GM18502 (cell line): ENCODE data around the gene ZNF729.
"Not testable (repeated sequence)": the region's sequence is repeated elsewhere in the genome, so short reads cannot be mapped to it uniquely, and the experiment has no call there.

Experiments used
- ATAC-seq: cut with Tn5 transposase; IDR thresholded peaks from one replicate; pipeline ENCODE4 v1.9.1; 2021; ENCODE audit warnings: mild to moderate bottlenecking; ENCODE audit not compliant: unreplicated experiment, poor library complexity

ZNF729 gene

GRCh38 chr19:22286151-22286810, at the start of gene ZNF729:
ZNF729 (plus strand) TSS chr19:22286441; CDS start chr19:22286526, 85 bp downstream.
- ATAC-seq: no peak

- no peak for ATAC-seq
Measured at GRCh38 chr19:22256856-22257255, 29.4 kb upstream of the ZNF729 start.

DNA sequence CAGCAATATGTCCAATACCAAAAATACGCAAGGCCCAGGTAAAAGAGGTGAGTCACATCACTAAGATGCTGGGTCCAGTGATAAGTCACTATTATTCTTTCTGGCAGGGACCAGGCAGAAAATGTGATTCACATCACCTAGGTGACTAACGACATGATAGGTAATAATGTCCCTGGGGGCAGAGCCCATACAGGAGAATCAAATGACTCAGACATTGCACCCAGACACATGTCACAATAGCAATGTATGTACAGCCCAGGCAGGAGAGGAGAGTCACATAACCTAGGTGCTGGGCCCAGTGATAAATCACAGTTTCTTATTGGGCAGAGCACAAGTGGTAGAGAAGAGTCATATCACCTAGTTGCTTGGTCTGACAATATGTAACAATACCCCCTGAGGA, 28.9 kb upstream of the ZNF729 start:
- ATAC-seq: no peak

DNA sequence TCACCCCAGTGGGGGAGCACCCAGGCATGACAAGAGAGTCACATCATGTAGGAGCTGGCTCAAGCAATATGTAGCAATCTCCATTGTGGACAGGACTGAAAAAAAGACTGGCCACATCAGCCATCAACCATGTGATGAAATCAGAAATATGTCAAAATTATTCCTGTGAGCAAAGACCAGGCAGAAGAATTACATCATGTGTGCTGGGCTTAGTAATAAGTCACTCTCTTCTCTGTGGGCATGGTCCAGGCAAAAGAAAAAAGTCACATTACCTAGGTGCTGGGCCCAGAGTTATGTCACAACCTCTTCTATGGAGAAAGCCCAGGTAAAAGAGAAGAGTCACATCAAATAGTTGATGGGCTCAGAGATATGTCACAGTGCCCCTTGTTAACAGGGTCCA, 28.3 kb upstream of the ZNF729 start:
- ATAC-seq: no peak

GRCh38 chr19:22260499-22260898, 25.7 kb upstream of the ZNF729 start:
- no peak for ATAC-seq

DNA sequence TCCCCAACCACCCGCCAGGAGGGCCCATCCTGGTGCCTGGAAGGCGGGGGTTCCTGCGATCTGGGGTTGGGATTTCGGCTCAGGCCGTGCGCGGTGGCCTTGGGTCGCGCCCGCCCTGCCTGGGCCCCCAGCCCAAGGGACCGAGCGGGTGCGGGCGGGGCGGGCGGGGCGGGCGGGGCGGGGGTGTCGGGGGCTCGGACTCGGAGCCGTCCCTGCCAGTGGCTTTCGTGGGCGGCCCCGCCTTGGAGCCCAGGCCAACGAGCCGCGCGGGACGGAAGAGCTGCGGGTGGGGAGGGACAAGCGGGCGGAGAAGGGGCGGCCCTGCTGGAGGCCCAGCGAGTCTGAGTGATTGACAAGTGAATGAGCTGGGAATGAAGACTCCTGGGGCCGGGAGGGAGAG, 24.6 kb upstream of the ZNF729 start:
- no peak for ATAC-seq

DNA sequence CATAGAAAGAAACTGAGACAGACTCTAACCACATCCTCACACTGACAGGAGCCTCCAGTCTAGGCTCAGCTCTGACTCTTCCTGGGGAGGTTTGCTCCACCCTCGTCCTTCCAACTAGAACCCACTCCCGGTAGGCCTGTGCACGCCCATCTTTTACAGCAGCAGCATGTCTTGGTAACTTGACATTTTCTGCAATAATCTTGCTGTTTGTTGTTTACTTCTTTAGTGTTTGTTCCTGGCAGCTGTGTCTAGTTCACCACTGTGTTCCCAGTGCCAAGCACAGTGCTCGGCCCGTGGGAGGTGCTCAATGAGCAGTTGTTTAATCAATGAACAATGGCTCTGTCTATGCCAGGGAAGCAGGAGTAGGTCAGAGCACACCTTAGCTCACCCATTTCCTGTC, 23.1 kb upstream of the ZNF729 start:
- ATAC-seq: no peak

DNA sequence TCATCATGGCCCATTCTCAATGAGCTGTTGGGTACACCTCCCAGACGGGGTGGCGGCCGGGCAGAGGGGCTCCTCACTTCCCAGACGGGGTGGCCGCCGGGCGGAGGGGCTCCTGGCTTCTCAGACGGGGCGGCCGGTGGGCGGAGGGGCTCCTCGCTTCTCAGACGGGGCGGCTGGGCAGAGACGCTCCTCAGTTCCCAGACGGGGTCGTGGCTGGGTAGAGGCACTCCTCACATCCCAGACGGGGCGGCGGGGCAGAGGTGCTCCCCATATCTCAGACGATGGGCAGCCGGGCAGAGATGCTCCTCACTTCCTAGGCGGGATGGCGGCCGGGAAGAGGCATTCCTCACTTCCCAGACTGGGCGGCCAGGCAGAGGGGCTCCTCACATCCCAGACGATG, 35.3 kb downstream of the ZNF729 start:
- not testable (repeated sequence) for ATAC-seq

DNA sequence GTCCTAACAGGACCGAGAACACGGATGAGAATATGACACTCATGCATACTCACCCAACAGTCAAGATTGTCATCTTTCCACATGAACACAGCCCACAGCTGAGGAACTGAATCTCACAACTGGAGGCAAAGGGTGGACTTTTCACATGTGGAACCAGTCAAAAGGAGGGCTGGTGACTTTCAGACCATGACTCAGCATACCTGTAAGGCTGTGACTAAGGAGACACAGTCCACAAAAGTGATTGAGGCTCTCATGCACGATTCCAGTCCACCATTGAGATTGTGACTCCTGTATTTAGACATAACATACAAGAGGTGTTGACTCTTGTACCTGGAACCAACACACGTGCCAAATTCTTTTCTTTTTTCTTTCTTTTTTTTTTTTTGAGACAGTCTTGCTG, 40.0 kb downstream of the ZNF729 start:
- no peak for ATAC-seq

GRCh38 chr19:22327321-22327720, 41.1 kb downstream of the ZNF729 start:
- ATAC-seq: no peak

GRCh38 chr19:22331521-22331920, 45.3 kb downstream of the ZNF729 start:
- no peak for ATAC-seq

DNA sequence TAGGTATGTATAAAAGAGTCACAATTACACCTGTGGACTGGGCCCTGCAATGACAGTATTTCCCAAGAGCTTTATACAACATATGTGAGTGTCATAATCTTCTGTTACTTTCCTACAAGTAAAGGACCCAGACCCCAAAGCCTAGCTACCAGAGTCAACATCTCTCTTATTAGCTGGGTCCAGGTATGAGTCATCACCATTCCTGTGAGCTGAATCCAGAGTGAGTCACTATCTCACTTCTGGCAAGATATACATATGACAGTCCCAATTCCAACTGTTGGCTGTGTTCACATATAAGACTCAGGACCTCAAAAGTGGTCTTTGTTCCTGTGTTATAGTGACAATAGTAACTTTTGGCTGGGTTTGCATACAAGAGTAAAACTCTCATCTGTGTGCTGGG, 46.7 kb downstream of the ZNF729 start:
- no peak for ATAC-seq

DNA sequence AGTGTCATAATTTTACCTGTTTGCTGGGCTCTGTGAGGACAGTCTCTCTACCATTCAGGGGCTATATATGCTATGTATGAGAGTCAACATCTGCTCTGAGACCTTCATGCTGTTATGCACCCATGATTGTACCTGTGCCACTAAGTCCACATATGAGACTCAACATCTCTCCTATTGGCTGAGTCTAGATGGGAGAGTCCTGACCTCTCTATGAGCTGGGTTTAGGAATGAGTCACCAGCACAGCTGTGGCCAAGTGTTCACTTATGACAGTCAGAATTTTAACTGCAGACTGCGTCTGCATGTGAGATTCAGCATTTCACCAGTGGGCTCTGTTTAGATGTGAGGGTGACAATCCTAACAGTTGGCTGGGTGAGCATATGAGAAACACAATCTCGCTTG, 49.5 kb downstream of the ZNF729 start:
- no peak for ATAC-seq

- no peak for ATAC-seq
Measured at GRCh38 chr19:22354665-22355064, 68.4 kb downstream of the ZNF729 start.
